OCI-LY3 (cell line): ENCODE results near the gene C1QTNF1.

Source experiments
- H2AFZ ChIP-seq: fragments of 200-600, 300-600 bp; shearing (Covaris generic); 2 replicates; pipeline ENCODE4 v1.6.0; 2014; ENCODE audit warnings: antibody characterized with exemption, low read depth, low read length
- H3K27ac ChIP-seq: fragments of 200-600, 300-600 bp; sonication (generic); 2 replicates; pipeline ENCODE4 v1.5.1; 2014; ENCODE audit warnings: mild to moderate bottlenecking, low read length, moderate library complexity, mixed read lengths
- H3K27me3 ChIP-seq: fragments of 200-600, 300-600 bp; sonication (generic); 2 replicates; pipeline ENCODE4 v1.6.1; 2014; ENCODE audit warnings: low read depth, low read length, mixed read lengths
- H3K36me3 ChIP-seq: fragments of 200-600, 300-600 bp; sonication (generic); replicated peaks from 2 replicates; pipeline ENCODE3; 2014; ENCODE audit warnings: low read depth, low read length, mixed read lengths
- H3K4me1 ChIP-seq: fragments of 300-600, 200-600 bp; sonication (generic); 2 replicates; pipeline ENCODE4 v1.6.1; 2014; ENCODE audit warnings: low read length, mixed read lengths
- H3K4me2 ChIP-seq: fragments of 200-600, 300-600 bp; sonication (generic); 2 replicates; pipeline ENCODE4 v1.6.1; 2014; ENCODE audit warnings: low read length, mixed read lengths
- H3K4me3 ChIP-seq: fragments of 300-600, 200-600 bp; sonication (generic); 2 replicates; pipeline ENCODE4 v1.5.1; 2014; ENCODE audit warnings: antibody characterized with exemption, mild to moderate bottlenecking, low read length, moderate library complexity
- H3K79me2 ChIP-seq: fragments of 300-600, 200-600 bp; shearing (Covaris generic); 2 replicates; pipeline ENCODE4 v1.6.1; 2014; ENCODE audit warnings: mild to moderate bottlenecking, low read length, mixed read lengths
- H3K9ac ChIP-seq: fragments of 300-600, 200-600 bp; shearing (Covaris generic); 2 replicates; pipeline ENCODE4 v1.6.0; 2014; ENCODE audit warnings: mild to moderate bottlenecking, low read length, moderate library complexity
- H3K9me3 ChIP-seq: fragments of 200-600, 300-600 bp; shearing (Covaris generic); 2 replicates; pipeline ENCODE4 v1.6.1; 2014; ENCODE audit warnings: low read length, mixed read lengths; ENCODE audit not compliant: insufficient read depth
- H4K20me1 ChIP-seq: fragments of 200-600, 300-600 bp; sonication (generic); 2 replicates; pipeline ENCODE4 v1.6.1; 2016; ENCODE audit warnings: low read length, mixed read lengths; ENCODE audit not compliant: insufficient read depth
- EZH2phosphoT487 ChIP-seq: fragments of 200-600 bp; shearing (Covaris generic); IDR thresholded peaks from 2 replicates; pipeline ENCODE4 v1.6.1; 2018; ENCODE audit warnings: antibody characterized with exemption, mixed run types, low read depth
- TF ChIP-seq, protein P1 (sequence below): fragments of 200-600, 300-600 bp; sonication (generic); IDR thresholded peaks from 2 replicates; pipeline ENCODE4 v1.5.1; 2014; ENCODE audit warnings: antibody characterized with exemption, low read length, low read depth

Gene C1QTNF1

GRCh38 chr17:79002796-79003593 lies 21.0 kb upstream of the C1QTNF1 start:
- H3K4me3 ChIP-seq: no peak overlapping the region
- no peaks in the 10 kb centered on the region for H3K9me3 ChIP-seq
- no peaks in the 10 kb centered on the region for H3K27me3 ChIP-seq
- H2AFZ ChIP-seq: no peak overlapping the region
- H4K20me1 ChIP-seq: peaks cover 39% of the 10 kb centered on the region
- peaks cover 64% of the 10 kb centered on the region for H3K79me2 ChIP-seq
- TF ChIP-seq EZH2phosphoT487: no peak
- TF ChIP-seq, protein P1, sequence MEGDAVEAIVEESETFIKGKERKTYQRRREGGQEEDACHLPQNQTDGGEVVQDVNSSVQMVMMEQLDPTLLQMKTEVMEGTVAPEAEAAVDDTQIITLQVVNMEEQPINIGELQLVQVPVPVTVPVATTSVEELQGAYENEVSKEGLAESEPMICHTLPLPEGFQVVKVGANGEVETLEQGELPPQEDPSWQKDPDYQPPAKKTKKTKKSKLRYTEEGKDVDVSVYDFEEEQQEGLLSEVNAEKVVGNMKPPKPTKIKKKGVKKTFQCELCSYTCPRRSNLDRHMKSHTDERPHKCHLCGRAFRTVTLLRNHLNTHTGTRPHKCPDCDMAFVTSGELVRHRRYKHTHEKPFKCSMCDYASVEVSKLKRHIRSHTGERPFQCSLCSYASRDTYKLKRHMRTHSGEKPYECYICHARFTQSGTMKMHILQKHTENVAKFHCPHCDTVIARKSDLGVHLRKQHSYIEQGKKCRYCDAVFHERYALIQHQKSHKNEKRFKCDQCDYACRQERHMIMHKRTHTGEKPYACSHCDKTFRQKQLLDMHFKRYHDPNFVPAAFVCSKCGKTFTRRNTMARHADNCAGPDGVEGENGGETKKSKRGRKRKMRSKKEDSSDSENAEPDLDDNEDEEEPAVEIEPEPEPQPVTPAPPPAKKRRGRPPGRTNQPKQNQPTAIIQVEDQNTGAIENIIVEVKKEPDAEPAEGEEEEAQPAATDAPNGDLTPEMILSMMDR: no peak
- no peaks in the 10 kb centered on the region for H3K4me1 ChIP-seq
- H3K36me3 ChIP-seq: peaks cover 4% of the 10 kb centered on the region
- no peak overlapping the region for H3K27ac ChIP-seq
- no peak overlapping the region for H3K9ac ChIP-seq
- no peak overlapping the region for H3K4me2 ChIP-seq

GRCh38 chr17:79003661-79004411 lies 20.1 kb upstream of the C1QTNF1 start:
- TF ChIP-seq EZH2phosphoT487: no peak
- TF ChIP-seq, protein P1: no peak
- no peak overlapping the region for H3K27ac ChIP-seq
- H3K27me3 ChIP-seq: no peaks in the 10 kb centered on the region
- H3K4me2 ChIP-seq: no peak overlapping the region
- peaks cover 4% of the 10 kb centered on the region for H3K36me3 ChIP-seq
- no peak overlapping the region for H3K9ac ChIP-seq
- no peaks in the 10 kb centered on the region for H3K9me3 ChIP-seq
- H3K79me2 ChIP-seq: peaks cover 72% of the 10 kb centered on the region
- H4K20me1 ChIP-seq: peaks cover 40% of the 10 kb centered on the region
- no peak overlapping the region for H3K4me3 ChIP-seq
- H3K4me1 ChIP-seq: peaks cover 8% of the 10 kb centered on the region
- H2AFZ ChIP-seq: no peak overlapping the region

- no peak overlapping the region for H3K4me2 ChIP-seq
- no peak overlapping the region for H2AFZ ChIP-seq
- no peak overlapping the region for H3K9ac ChIP-seq
- no peak overlapping the region for H3K4me3 ChIP-seq
- H3K9me3 ChIP-seq: no peaks in the 10 kb centered on the region
- no peak overlapping the region for H3K27ac ChIP-seq
- TF ChIP-seq, protein P1: no peak
- TF ChIP-seq EZH2phosphoT487: no peak
- peaks cover 12% of the 10 kb centered on the region for H3K4me1 ChIP-seq
- peaks cover 4% of the 10 kb centered on the region for H3K36me3 ChIP-seq
- no peaks in the 10 kb centered on the region for H3K27me3 ChIP-seq
- peaks cover 37% of the 10 kb centered on the region for H4K20me1 ChIP-seq
- H3K79me2 ChIP-seq: peaks cover 82% of the 10 kb centered on the region
Measured at GRCh38 chr17:79005063-79005861, 18.7 kb upstream of the C1QTNF1 start.
